ENCODE data around the gene SLC39A9. TPM values are rescaled to one million over a fixed set of nuclear protein-coding genes. Genes with fewer than 3 reads are reported as not detected.

Gene SLC39A9
- total and polyA plus RNA-seq, 2 experiments from 2014 or later, result 17.7 to 48.1 TPM

- TF ChIP-seq ZNF462 (CRISPR knock-in tag; IDR thresholded peaks at IDR 0.05) (no peak), NANOG (IDR thresholded peaks at IDR 0.05; ENCODE audit: borderline replicate concordance) (no peak)
Measured at GRCh38 chr14:69392481-69392880, 6.0 kb upstream of the SLC39A9 start (continued).

GRCh38 chr14:69395929-69396328, 2.6 kb upstream of the SLC39A9 start:
- Mint-ChIP-seq H3K36me3 (ENCODE audit: low read depth) (peaks cover 63% of the 10 kb centered on the region), H3K4me1 (peaks cover 32% of the 10 kb centered on the region), H3K27ac (peak overlapping the region; percentile 34), H3K27me3 (ENCODE audit: insufficient read depth, low read depth, poor library complexity) (peaks cover 7% of the 10 kb centered on the region), H3K9me3 (no peaks in the 10 kb centered on the region), H3K4me3 (peak overlapping the region; percentile 29; the same call in 1 of the 3 replicates)
- Histone ChIP-seq H2AFZ (no peak overlapping the region), H3K4me3 (no peak overlapping the region; the same call in 1 of the 2 replicates), H3K79me2 (replicated peaks; ENCODE audit: insufficient read depth) (peaks cover 92% of the 10 kb centered on the region), H3K9me2 (ENCODE audit: insufficient read depth) (no peaks in the 10 kb centered on the region), H3K4me1 (ENCODE audit: insufficient read depth) (peaks cover 27% of the 10 kb centered on the region), H3K4me2 (no peak overlapping the region), H4K20me1 (replicated peaks; ENCODE audit: insufficient read depth) (peaks cover 53% of the 10 kb centered on the region), H3K27me3 (ENCODE audit: insufficient read depth) (no peaks in the 10 kb centered on the region), H3K36me3 (ENCODE audit: insufficient read depth) (peaks cover 36% of the 10 kb centered on the region), H3K27ac (ENCODE audit: low read depth) (peak overlapping the region; percentile 21; the same call in 1 of the 2 replicates), H3F3A (replicated peaks; ENCODE audit: low read depth) (0 out of 2 replicates have a peak, but pooled peaks cover 4% of the 10 kb centered on the region)
- no peak for DNase-seq (ENCODE audit: low spot score)
- ATAC-seq, result no peak
- TF ChIP-seq JUNB (IDR thresholded peaks at IDR 0.05; ENCODE audit: unreplicated experiment) (no peak), ZNF331 (CRISPR knock-in tag; IDR thresholded peaks at IDR 0.05; ENCODE audit: low read depth) (no peak), REST (IDR thresholded peaks at IDR 0.05; ENCODE audit: unreplicated experiment) (no peak), POLR2AphosphoS5 (IDR thresholded peaks at IDR 0.05; ENCODE audit: low read depth) (no peak), CREB1 (CRISPR knock-in tag; IDR thresholded peaks at IDR 0.05; ENCODE audit: low read depth) (no peak), NANOG (IDR thresholded peaks at IDR 0.05; ENCODE audit: borderline replicate concordance) (no peak), EZH2 (IDR thresholded peaks at IDR 0.05; ENCODE audit: low read depth, unreplicated experiment) (no peak), STAT1 (IDR thresholded peaks at IDR 0.05; ENCODE audit: unreplicated experiment) (no peak)

Data from GM23338 (cell line).